H1 (cell line): ENCODE data around the gene ASPG. TPM values are rescaled to one million over a fixed set of nuclear protein-coding genes. Genes with fewer than 3 reads are reported as not detected.

Source experiments
- CTCF ChIA-PET: fragments of 300-600 bp; sonication (Branson Sonifier 250); formaldehyde crosslinking; loops from one replicate; lab custom pipeline; 2021; ENCODE audit not compliant: partially characterized antibody; lab: Charles Lee
- POLR2A ChIA-PET: fragments of 300-600 bp; sonication (Branson Sonifier 250); formaldehyde crosslinking; loops from one replicate; lab custom pipeline; 2021; ENCODE audit warnings: inconsistent platforms; ENCODE audit not compliant: partially characterized antibody; lab: Charles Lee
- DNase-seq, 2 experiments: peaks; one replicate each; pipeline versions ENCODE4 v3.0.0 to v3.0.0-alpha.2; 2010 to 2022; ENCODE audit warnings: low spot score in 2 of 2, low read depth in 1 of 2, mixed read lengths in 1 of 2
- FAIRE-seq: peaks from 2 replicates; lab custom pipeline; 2011; peaks lifted over from hg19 to GRCh38; lab: Jason Lieb, UNC
- H2AFZ ChIP-seq: 2 replicates; pipeline ENCODE4 v1.8.1; 2012; ENCODE audit warnings: low read length, inconsistent platforms
- H2AK5ac ChIP-seq: 2 replicates; pipeline ENCODE4 v1.6.1; 2013; ENCODE audit warnings: low read depth, low read length
- H2BK120ac ChIP-seq: replicated peaks from 2 replicates; pipeline ENCODE3; 2013; ENCODE audit warnings: low read depth, low read length, inconsistent platforms
- H2BK12ac ChIP-seq: 2 replicates; pipeline ENCODE4 v1.6.1; 2013; ENCODE audit warnings: low read depth, low read length
- H2BK15ac ChIP-seq: 2 replicates; pipeline ENCODE4 v1.6.1; 2013; ENCODE audit warnings: low read length
- H2BK20ac ChIP-seq: 2 replicates; pipeline ENCODE4 v1.6.1; 2013; ENCODE audit warnings: low read length
- H2BK5ac ChIP-seq: 2 replicates; pipeline ENCODE4 v1.6.1; 2013; ENCODE audit warnings: low read depth, low read length
- H3K14ac ChIP-seq: 2 replicates; pipeline ENCODE4 v1.6.1; 2013; ENCODE audit warnings: inconsistent platforms; ENCODE audit not compliant: insufficient read length
- H3K18ac ChIP-seq: 2 replicates; pipeline ENCODE4 v1.6.1; 2013; ENCODE audit warnings: low read length; ENCODE audit errors: extremely low read depth
- H3K23ac ChIP-seq: 2 replicates; pipeline ENCODE4 v1.6.1; 2013; ENCODE audit warnings: inconsistent platforms; ENCODE audit not compliant: insufficient read length
- H3K23me2 ChIP-seq: 2 replicates; pipeline ENCODE4 v1.6.1; 2013; ENCODE audit warnings: low read depth, low read length
- H3K27ac ChIP-seq: 2 replicates; pipeline ENCODE4 v1.6.1; 2011; ENCODE audit warnings: low read depth, low read length, inconsistent platforms
- H3K27me3 ChIP-seq, 4 experiments: replicated peaks in 1 of 4; 1 replicate in 1 of 4; 2 replicates in 3 of 4; pipeline versions ENCODE4 v1.6.1 to v1.8.1; 2011 to 2013; ENCODE audit warnings: low read length in 3 of 4, mild to moderate bottlenecking in 3 of 4, inconsistent platforms in 2 of 4, mixed read lengths in 2 of 4, moderate library complexity in 1 of 4; ENCODE audit not compliant: control insufficient read depth in 3 of 4, insufficient read depth in 3 of 4; ENCODE audit errors: extremely low read depth in 1 of 4
- H3K36me3 ChIP-seq, 4 experiments: 2 replicates each; pipeline versions ENCODE4 v1.6.1 to v1.8.1; 2011 to 2013; ENCODE audit warnings: mild to moderate bottlenecking in 4 of 4, low read length in 3 of 4, moderate library complexity in 2 of 4, control low read depth in 1 of 4, inconsistent platforms in 1 of 4; ENCODE audit not compliant: insufficient read depth in 4 of 4, control insufficient read depth in 2 of 4
- H3K4ac ChIP-seq: replicated peaks from 2 replicates; pipeline ENCODE3; 2013; ENCODE audit warnings: low read length, low read depth, mixed read lengths, inconsistent platforms; ENCODE audit not compliant: insufficient read length
- H3K4me1 ChIP-seq, 4 experiments: replicated peaks in 1 of 4; 1 replicate in 1 of 4; 2 replicates in 3 of 4; pipeline versions ENCODE4 v1.6.1 to v1.8.1; 2011 to 2013; ENCODE audit warnings: low read length in 3 of 4, inconsistent platforms in 2 of 4, mixed read lengths in 1 of 4; ENCODE audit not compliant: insufficient read depth in 4 of 4, control insufficient read depth in 3 of 4
- H3K4me2 ChIP-seq, 2 experiments: 2 replicates each; pipeline versions ENCODE4 v1.6.1 to v1.8.1; 2011 to 2013; ENCODE audit warnings: low read depth in 2 of 2, low read length in 2 of 2, control low read depth in 1 of 2, inconsistent platforms in 1 of 2, mild to moderate bottlenecking in 1 of 2; ENCODE audit not compliant: insufficient read depth in 1 of 2
- H3K4me3 ChIP-seq, 4 experiments: fragments of 200-600, 300-600 bp in 1 of 4; sonication (generic), shearing (Covaris generic), sonication (Bioruptor Twin) in 1 of 4; 2 replicates each; pipeline versions ENCODE4 v1.5.1 to v1.8.1; 2011 to 2016; ENCODE audit warnings: low read length in 4 of 4, low read depth in 3 of 4, control low read depth in 2 of 4, inconsistent platforms in 2 of 4, mild to moderate bottlenecking in 2 of 4, mixed read lengths in 1 of 4, moderate library complexity in 1 of 4; ENCODE audit not compliant: insufficient read depth in 2 of 4; ENCODE audit errors: extremely low read depth in 1 of 4
- H3K56ac ChIP-seq: replicated peaks from 2 replicates; pipeline ENCODE3; 2013; ENCODE audit warnings: low read depth, mild to moderate bottlenecking, mixed read lengths, low read length, inconsistent platforms; ENCODE audit not compliant: insufficient read length
- H3K79me1 ChIP-seq: 2 replicates; pipeline ENCODE4 v1.6.1; 2013; ENCODE audit warnings: low read depth, low read length, control low read depth
- H3K79me2 ChIP-seq, 2 experiments: 2 replicates each; pipeline versions ENCODE4 v1.6.1 to v1.8.1; 2012 to 2013; ENCODE audit warnings: low read length in 2 of 2, mild to moderate bottlenecking in 2 of 2, inconsistent platforms in 1 of 2; ENCODE audit not compliant: insufficient read depth in 2 of 2, control insufficient read depth in 1 of 2
- H3K9ac ChIP-seq, 4 experiments: replicated peaks in 1 of 4; 1 replicate in 1 of 4; 2 replicates in 3 of 4; pipeline versions ENCODE4 v1.6.1 to v1.8.1; 2011 to 2013; ENCODE audit warnings: low read depth in 3 of 4, low read length in 3 of 4, control low read depth in 2 of 4, mild to moderate bottlenecking in 2 of 4, moderate library complexity in 2 of 4, inconsistent platforms in 1 of 4; ENCODE audit errors: extremely low read depth in 1 of 4
- H3K9me3 ChIP-seq, 2 experiments: 2 replicates each; pipeline versions ENCODE4 v1.6.1 to v1.8.1; 2012 to 2013; ENCODE audit warnings: mild to moderate bottlenecking in 2 of 2, moderate library complexity in 2 of 2, control low read depth in 1 of 2, inconsistent platforms in 1 of 2, low read depth in 1 of 2, low read length in 1 of 2, mixed read lengths in 1 of 2; ENCODE audit not compliant: insufficient read depth in 2 of 2
- H4K20me1 ChIP-seq, 2 experiments: replicated peaks in 1 of 2; 2 replicates each; pipeline versions ENCODE3 to v1.8.1; 2011 to 2013; ENCODE audit warnings: inconsistent platforms in 2 of 2, low read length in 2 of 2, mild to moderate bottlenecking in 1 of 2; ENCODE audit not compliant: insufficient read depth in 2 of 2, control insufficient read depth in 1 of 2
- H4K5ac ChIP-seq: 2 replicates; pipeline ENCODE4 v1.6.1; 2013; ENCODE audit warnings: low read length, low read depth, mixed read lengths, inconsistent platforms; ENCODE audit not compliant: insufficient read length
- H4K8ac ChIP-seq: 2 replicates; pipeline ENCODE4 v1.8.0; 2013; ENCODE audit warnings: mild to moderate bottlenecking, moderate library complexity, low read length, inconsistent platforms; ENCODE audit not compliant: insufficient read depth; ENCODE audit errors: extremely low read depth
- H4K91ac ChIP-seq: replicated peaks from 2 replicates; pipeline ENCODE3; 2013; ENCODE audit warnings: low read length, mixed read lengths, inconsistent platforms; ENCODE audit not compliant: insufficient read length
- EGR1 ChIP-seq: IDR thresholded peaks from 2 replicates; pipeline ENCODE4 v1.6.1; 2011; ENCODE audit warnings: low read depth, low read length, borderline replicate concordance
- KDM5A ChIP-seq: fragments of 200-600 bp; IDR thresholded peaks from 2 replicates; pipeline ENCODE4 v1.7.1; 2012; ENCODE audit warnings: mild to moderate bottlenecking, low read length, inconsistent platforms, mixed read lengths
- TCF12 ChIP-seq: IDR thresholded peaks from 2 replicates; pipeline ENCODE4 v1.6.1; 2011; ENCODE audit warnings: low read depth, mild to moderate bottlenecking, low read length
- ZNF274 ChIP-seq: IDR thresholded peaks from 2 replicates; pipeline ENCODE4 v1.7.0; 2012; ENCODE audit warnings: low read length, borderline replicate concordance; ENCODE audit errors: extremely low read depth
- WGBS, 2 experiments: shearing (Covaris generic) in 1 of 2; methylation state at CpG; one replicate each; pipeline versions ENCODE4 v1.1.6 to v1.1.7; 2013 to 2015; ENCODE audit warnings: low lambda C conversion rate in 2 of 2, mixed read lengths in 2 of 2, inconsistent platforms in 1 of 2, low coverage in 1 of 2, missing lambda C conversion rate in 1 of 2; ENCODE audit not compliant: insufficient replicate concordance in 2 of 2, insufficient coverage in 1 of 2, insufficient read length in 1 of 2; ENCODE audit errors: extremely low coverage in 1 of 2, missing lambda C conversion rate in 1 of 2; 5-methylcytosine and 5-hydroxymethylcytosine counted together
- polyA plus RNA-seq, 7 experiments: library from polyadenylated mRNA; depleted of rRNA in 3 of 7; stranded (reverse) in 5 of 7; unstranded in 2 of 7; fragments of >200 nt in 5 of 7; fragments of 200-250 nt in 2 of 7; gene quantifications; 1 replicate in 5 of 7; 2 replicates in 1 of 7; 4 replicates in 1 of 7; pipeline versions ENCODE4 v1.2.1 to v1.2.3, GENCODE V29; 2011 to 2013; ENCODE audit warnings: missing spikeins in 2 of 7, mixed read lengths in 2 of 7
- total RNA-seq: library from RNA; stranded (reverse); fragmentation: NEBNext Ultra II Directional; extraction: Animal tissue kit (Norgen Biotek cat#: 25700); gene quantifications from 2 replicates; pipeline ENCODE4 v1.2.1, GENCODE V29; 2021

The ASPG gene
- total and polyA plus RNA-seq, 2 of the 8 experiments (the other 6 are each of a cell fraction or from before 2014, with no cell fraction given): 0.34 to 0.59 TPM

DNA sequence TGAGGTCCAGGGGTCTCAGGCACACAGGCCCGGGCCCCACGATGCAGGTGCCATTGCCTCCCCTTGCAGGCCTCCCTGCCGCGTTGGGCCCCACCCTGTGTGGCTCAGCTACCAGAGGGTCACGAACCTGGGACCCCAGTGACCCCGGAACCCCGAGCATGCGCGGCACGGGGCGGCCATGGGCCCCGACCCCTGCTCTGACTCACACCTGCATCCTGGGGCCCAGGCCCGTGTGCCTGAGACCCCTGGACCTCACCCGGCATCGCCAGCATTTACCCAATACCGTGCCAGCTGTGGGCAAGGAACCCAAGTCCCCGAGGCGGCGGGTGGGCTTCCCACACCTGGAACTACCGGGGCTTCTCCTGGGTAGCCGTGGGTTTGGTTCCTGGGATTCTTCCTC, 78.0 kb downstream of the ASPG start:
- H3K4me1 ChIP-seq: peaks cover 0 to 5% (median 1%) of the 10 kb centered on the region in 4 experiments; a peak in 5 of 7 replicates

More for the DNA sequence above, 78.0 kb downstream of the ASPG start:
- Histone ChIP-seq H3K56ac (no peak overlapping the region), H3K27me3 (no peaks in the 10 kb centered on the region), H3K4ac (no peak overlapping the region), H2BK12ac (no peak overlapping the region), H4K91ac (no peak overlapping the region), H2BK5ac (no peak overlapping the region; the same call in 1 of the 2 replicates), H4K20me1 (peaks cover under 1 to 19% of the 10 kb centered on the region in 2 experiments), H2AK5ac (no peak overlapping the region), H4K5ac (no peak overlapping the region), H3K79me1 (peaks cover 10% of the 10 kb centered on the region), H2BK20ac (no peak overlapping the region), H3K36me3 (peaks cover 0 to 3% (median 0%) of the 10 kb centered on the region in 4 experiments; a peak in 1 of 8 replicates), H3K79me2 (peaks cover 0 to 6% of the 10 kb centered on the region in 2 experiments; a peak in 2 of 4 replicates), H4K8ac (no peak overlapping the region), H3K18ac (no peak overlapping the region), H3K9me3 (no peaks in the 10 kb centered on the region), H3K9ac (no peak overlapping the region), H2BK120ac (no peak overlapping the region), H3K23me2 (no peaks in the 10 kb centered on the region; the same call in 1 of the 2 replicates), H3K4me3 (no peak overlapping the region), H3K23ac (no peak overlapping the region), H3K27ac (no peak overlapping the region), H2BK15ac (no peak overlapping the region), H3K4me2 (no peak overlapping the region), H2AFZ (no peak overlapping the region), H3K14ac (no peak overlapping the region)
- POLR2A ChIA-PET: no interaction called here
- no peak for FAIRE-seq
- no peak for DNase-seq
- TF ChIP-seq ZNF274 (no peak), TCF12 (no peak), EGR1 (no peak), KDM5A (no peak)
- WGBS, 2 experiments: 84% methylated on average over 17 of the region's 21 CpGs; no CpG with 5 or more reads in 1 of the 2 experiments
- CTCF ChIA-PET: interaction anchor here (0.8 kb wide), 1 partner anchor 61 kb away, joined by 3 read pairs; no protein-coding TSS in a partner anchor
